ENCODE data around the gene TTC13. TPM values are rescaled to one million over a fixed set of nuclear protein-coding genes. Genes with fewer than 3 reads are reported as not detected.

The TTC13 gene
- total RNA-seq, 1 donor from 2014 or later: 14.5 TPM

- DNase-seq (ENCODE audit: low read depth, low spot score): no peak
Observed at GRCh38 chr1:230875370-230875769, 103.3 kb downstream of the TTC13 start.

- no peak for DNase-seq (ENCODE audit: low read depth, low spot score)
Observed at GRCh38 chr1:230870916-230871315, 107.7 kb downstream of the TTC13 start.

- no peak for DNase-seq (ENCODE audit: low read depth, low spot score)
Observed at GRCh38 chr1:230869500-230869899, 109.2 kb downstream of the TTC13 start.

- no peak for DNase-seq (ENCODE audit: low read depth, low spot score)
Observed at GRCh38 chr1:230868736-230869385, 109.8 kb downstream of the TTC13 start.

- no peak for DNase-seq (ENCODE audit: low read depth, low spot score)
Observed at GRCh38 chr1:230867903-230868735, 110.5 kb downstream of the TTC13 start, which contains the start of gene C1orf198. C1orf198 (minus strand) TSS chr1:230868521; CDS start chr1:230868512, 9 bp downstream.

- no peak for DNase-seq (ENCODE audit: low read depth, low spot score)
Observed at GRCh38 chr1:230867101-230867902, 111.4 kb downstream of the TTC13 start.

GRCh38 chr1:230866171-230867070 is 112.2 kb downstream of the TTC13 start:
- no peak for DNase-seq (ENCODE audit: low read depth, low spot score)

GRCh38 chr1:230865062-230865817 is 113.4 kb downstream of the TTC13 start:
- DNase-seq (ENCODE audit: low read depth, low spot score): no peak

- DNase-seq (ENCODE audit: low read depth, low spot score): no peak
Observed at GRCh38 chr1:230864441-230864840, 114.2 kb downstream of the TTC13 start.

GRCh38 chr1:230863449-230863848 is 115.2 kb downstream of the TTC13 start:
- no peak for DNase-seq (ENCODE audit: low read depth, low spot score)

GRCh38 chr1:230861970-230862595 is 116.6 kb downstream of the TTC13 start:
- no peak for DNase-seq (ENCODE audit: low read depth, low spot score)

- no peak for DNase-seq (ENCODE audit: low read depth, low spot score)
Observed at GRCh38 chr1:230861489-230861888, 117.2 kb downstream of the TTC13 start.

- no peak for DNase-seq (ENCODE audit: low read depth, low spot score)
Observed at GRCh38 chr1:230860617-230861384, 117.9 kb downstream of the TTC13 start.

GRCh38 chr1:230858918-230859729 is 119.5 kb downstream of the TTC13 start:
- DNase-seq (ENCODE audit: low read depth, low spot score): no peak

GRCh38 chr1:230858236-230858820 is 120.3 kb downstream of the TTC13 start:
- DNase-seq (ENCODE audit: low read depth, low spot score): no peak

- DNase-seq (ENCODE audit: low read depth, low spot score): no peak
Observed at GRCh38 chr1:230857822-230858221, 120.8 kb downstream of the TTC13 start.

GRCh38 chr1:230857077-230857476 is 121.6 kb downstream of the TTC13 start:
- no peak for DNase-seq (ENCODE audit: low read depth, low spot score)
